HG02678 (cell line): ENCODE data around the gene METRN.
"Not testable (repeated sequence)": the region's sequence is repeated elsewhere in the genome, so short reads cannot be mapped to it uniquely, and the experiment has no call there.

Experiments
- ATAC-seq: cut with Tn5 transposase; IDR thresholded peaks from one replicate; pipeline ENCODE4 v1.9.1; 2021; ENCODE audit warnings: mild to moderate bottlenecking, moderate library complexity; ENCODE audit not compliant: unreplicated experiment

The METRN gene

DNA sequence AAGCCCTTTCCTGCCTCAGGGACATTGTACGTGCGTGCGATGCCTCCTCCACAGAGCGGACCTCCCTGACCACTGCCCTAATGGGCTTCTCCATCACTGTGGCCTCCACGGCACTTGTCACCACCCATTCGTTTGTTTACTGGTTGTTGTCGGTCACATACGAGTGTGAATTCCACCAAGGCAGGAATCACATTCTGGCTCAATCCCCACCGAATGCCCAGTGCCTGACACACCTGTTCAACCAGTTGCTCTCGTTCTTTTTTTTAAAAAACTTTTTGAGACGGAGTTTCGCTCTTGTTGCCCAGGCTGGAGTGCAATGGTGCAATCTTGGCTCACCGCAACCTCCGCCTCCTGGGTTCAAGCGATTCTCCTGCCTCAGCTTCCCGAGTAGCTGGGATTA, 23.7 kb upstream of the METRN start:
- not testable (repeated sequence) for ATAC-seq

DNA sequence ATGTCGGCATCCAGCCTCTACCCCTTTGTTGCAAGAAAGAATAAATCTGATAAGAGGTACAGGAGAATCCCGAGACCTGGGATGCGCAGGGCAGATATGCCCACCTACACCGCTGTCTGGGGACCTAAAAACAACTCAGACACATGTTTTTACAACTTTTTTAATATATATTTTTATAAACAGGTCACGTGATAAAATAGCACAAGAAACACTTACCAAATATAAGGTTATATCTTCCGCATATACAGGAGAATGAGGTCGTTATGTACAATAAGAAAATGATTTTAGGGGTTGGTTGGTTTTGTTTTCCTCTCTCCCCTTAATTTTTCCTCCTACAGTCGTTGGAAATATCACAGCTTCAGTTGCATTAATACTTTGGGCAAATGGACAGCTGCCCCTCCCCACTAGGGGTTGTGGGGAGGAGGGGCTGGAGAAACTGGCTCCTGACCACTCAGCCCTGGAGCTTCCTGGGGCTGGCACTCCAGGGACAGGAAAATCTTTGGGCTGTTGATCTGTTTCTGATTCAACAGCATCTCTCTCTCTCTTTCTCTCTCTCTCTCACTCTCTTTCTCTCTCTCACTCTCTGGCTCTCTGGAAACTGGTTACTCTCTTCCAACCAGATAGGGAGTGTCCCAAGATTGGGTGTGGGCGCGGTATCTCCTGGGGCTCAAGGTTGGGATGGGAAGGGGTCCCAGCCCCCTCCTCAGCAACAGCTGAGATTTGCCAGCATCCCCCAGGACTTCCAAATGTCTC, 22.4 kb upstream of the METRN start:
- no peak for ATAC-seq

DNA sequence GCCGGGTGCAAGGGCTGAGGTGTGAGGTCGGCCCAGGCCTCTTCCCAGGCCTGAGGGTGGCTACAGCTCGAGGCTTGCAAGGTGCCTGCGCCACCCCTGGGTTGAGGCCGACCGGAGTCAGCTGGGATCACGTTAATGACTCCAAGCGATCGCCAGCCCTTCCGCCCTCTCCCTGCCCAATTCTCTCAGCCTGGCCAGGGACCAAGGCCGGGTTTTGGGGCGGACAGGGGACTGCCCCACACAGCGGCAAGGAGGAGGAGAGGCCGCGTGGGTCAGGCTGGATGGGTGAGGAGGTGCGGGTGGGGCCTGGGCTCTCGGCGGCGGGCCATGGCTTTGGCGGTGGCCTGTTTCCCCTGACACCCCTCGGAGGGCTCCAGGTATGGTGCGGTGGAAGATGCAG, 21.6 kb upstream of the METRN start:
- no peak for ATAC-seq

DNA sequence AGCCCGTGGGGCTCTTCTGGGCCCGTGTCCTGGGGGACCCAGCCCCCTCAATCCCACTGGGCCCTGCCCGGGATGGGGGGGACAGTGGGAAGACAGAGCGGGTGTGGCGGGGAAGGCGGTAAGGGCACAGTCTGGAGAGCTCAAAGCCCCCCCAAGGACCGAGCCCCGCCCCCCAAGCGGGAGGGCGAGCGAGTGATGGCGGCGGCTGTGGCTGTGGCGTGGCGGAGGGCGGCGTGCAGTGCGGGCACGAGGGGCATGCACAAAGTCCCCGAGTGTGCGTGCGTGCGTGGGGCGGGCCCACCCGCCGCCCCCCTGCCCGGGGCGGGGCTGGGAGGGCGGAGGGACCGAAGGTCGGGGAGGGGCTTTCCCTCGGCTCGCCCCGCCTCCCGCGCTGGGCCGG, 21.2 kb upstream of the METRN start:
- ATAC-seq, result no peak

DNA sequence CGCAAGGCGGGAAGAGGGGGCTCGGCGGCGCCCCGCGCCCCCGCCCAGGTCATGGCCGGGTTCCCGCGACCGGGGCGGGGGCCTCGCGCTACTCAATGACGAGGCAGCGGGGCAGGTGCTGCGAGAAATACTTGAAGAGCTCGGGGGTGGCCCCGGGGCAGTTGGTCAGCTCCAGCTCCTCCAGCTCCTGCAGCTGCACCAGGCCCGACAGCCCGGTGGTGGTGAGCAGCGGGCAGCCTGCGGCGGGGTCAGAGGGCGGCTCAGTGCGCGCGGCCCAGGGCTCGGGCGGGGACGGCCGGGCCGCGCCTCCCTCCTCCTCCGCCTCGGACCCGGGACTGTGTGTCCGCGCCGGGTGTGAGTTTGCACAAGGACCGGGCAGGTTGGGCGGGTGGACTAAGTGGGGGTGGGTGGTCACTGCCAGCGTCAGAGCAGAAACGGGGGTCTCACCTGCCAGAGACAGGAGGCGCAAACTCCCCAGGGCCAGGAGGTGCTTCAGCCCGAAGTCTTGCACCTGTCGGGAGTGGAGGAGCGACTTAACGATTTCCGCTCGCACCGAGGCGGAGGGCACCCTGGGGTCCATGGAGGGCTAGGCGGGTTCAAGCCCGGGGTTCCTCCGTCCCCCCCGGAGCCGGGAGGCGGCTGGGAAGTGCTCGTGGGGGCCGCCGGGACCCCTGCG, 20.6 kb upstream of the METRN start:
- ATAC-seq, result no peak

DNA sequence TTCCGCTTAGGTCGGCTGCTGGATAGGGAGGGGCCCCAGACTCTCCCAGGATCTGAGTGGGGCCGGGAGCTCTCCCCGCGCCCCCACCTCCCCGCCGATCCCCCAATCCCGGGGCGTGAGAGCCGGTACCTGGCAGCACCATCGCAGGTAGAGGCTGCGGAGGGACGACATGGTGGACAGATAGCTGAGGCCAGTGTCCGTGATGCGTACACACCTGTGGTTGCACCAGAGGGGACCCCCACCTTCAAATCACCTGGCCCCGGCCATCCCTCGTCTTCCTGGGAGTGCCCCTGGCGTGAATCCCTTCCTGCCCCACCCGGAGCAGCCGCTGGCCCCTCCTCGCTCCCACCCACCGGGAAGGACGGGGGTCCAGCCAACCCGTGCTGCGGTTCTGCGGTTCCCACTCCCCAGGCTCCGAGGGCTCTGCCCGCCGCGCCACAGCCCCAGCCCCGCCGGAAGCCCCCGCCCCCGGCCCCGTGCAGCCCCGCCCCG, 20.0 kb upstream of the METRN start:
- ATAC-seq, result no peak

DNA sequence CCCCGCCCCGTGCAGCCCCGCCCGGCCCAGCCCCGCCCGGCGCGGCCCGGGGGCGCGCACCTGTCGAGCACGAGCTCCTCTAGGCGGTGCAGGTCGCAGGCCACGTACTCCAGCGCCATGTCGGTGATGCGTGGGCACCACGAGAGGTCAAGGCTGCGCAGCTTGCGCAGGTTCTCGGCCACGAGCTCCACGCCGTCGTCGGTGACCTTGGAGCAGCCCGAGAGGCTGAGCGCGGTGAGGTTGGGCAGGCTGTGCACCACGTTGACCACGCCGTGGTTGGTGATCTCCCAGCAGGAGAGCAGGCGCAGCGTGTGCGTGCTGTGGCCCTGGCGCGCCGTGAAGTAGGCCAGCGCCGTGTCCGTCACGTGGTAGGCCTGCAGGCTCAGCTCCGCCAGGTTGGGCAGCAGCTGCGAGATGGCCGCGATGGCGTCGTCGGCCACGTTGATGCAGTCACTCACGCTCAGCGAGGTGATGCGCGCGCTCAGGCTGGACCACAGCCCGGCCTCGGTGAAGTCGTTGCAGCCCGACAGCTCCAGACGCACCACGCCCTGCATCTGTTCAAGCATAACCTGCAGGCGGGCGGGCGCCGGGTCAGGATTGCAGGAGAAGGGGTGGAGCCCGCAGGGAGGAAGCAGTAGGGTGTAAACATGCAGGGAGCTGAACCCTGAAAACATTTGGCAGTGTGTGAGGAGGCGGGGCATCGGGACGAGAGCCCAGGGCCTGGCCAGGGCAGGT, 19.4 kb upstream of the METRN start:
- no peak for ATAC-seq

DNA sequence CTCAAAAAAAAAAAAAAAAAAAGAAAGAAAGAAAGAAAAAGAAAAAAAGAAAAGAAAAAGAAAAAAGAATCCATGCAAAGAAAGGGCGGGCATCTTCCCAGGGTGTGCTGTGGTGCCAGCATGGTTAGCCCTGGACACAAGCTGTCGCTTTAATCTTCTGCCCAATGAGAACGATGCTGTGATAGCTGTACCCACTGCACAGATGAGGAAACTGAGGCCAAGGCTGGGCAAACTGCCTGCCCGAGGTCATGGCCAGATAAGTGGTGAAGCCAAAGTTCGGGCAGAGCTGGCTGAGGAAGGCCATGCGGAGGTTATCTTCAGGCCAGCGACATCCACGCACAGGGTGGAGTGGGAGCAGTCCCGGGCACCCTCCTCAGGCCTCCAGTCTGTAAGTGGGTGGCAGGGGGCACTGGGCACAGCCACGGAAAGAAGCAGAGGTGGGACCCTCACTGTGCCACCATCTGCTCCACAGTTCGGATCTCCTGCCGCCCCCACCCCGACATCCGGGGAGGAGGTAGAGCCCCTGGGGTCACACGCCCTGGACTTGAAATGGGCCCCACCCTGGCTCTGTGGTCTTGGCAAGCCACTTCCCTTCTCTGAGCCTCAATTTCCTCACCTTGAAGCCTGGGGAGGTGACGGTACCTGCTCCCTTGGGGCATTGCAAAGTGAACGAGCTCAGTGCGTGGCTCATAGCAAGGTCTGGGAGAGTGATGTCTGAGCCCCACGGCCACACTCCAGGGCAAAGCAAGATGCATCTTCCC, 15.8 kb upstream of the METRN start:
- ATAC-seq, result no peak

DNA sequence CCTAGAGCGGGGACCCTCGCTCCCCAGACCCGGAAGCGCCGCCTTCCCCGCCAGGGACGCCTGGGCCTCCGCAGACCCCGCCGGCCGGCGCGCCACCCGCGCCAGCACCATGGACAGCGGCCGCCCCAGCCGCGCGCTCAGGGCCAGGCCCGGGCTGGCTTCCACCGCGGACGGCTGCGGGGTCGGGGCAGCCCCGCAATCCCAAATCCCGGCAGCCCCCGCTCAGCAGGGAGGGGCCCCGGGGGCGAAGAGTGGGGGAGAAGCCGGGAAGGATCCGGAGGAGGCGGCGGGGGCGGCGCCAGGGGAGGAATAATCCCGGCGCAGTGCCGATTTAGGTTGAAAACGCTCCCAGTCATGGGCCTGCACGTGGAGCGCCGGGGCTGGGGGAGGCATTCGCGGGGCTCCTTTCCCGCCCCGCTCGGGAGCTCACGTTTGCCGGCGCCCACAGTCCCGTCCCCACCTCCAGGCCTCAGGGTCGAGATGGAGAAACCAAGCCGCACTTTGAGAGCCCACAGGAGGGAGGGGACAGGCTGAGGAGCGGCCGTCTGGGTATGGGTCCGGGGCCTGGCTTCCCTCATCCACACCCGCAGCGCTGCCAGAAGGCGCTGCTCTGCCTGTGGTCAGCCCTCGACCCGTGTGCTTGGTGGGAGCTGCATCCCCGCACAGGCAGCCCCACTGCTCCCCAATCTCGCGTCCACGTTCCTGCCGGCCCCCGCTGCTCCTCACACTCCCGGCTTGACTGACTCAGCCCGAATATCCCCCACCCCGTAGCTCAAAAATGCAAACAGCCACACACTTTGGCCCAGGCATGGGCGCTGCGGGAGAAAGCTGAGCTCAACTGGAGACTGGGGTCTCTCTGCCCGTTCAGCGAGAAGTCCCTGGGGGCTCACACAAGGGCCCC, 14.0 kb upstream of the METRN start:
- ATAC-seq, result no peak

DNA sequence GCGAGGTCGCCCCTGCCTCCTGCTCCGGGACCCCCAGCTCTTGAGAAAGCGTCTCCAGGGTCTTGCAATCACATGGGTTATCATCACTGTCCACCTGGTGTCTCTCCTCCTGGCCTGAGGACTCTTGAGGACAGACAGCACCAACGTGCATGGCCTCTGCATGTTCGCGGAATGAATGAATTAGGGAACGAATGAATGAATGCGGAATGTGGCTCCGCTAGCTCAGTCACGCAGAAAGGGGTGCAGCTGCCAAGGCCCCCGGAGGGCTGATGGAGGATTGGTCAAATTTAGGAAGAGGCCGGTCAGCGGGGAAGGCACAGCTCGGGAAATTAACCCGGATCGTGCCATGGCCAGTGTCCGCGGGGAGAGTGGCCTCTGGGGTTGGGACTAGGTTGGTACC, 12.6 kb upstream of the METRN start:
- ATAC-seq, result no peak

DNA sequence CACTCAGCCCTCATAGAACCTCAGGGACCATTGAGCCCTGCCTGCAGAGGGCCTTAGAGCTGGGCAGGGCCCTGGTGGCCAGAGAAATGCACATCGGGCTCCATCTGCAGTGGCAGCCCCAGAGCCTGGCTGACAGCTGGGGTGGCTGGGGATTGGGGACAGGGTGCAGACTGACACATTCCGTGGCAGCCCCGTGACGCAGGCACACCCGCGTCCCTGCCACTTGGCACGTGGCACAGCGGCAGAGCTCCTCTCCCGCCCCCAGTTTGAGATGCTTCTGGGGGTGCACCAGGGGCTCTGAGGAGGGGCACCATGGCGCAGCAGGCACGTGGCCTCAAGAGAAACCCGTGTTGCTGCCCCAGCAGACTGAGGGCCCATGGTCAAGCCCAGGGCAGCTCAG, 11.5 kb upstream of the METRN start:
- no peak for ATAC-seq

DNA sequence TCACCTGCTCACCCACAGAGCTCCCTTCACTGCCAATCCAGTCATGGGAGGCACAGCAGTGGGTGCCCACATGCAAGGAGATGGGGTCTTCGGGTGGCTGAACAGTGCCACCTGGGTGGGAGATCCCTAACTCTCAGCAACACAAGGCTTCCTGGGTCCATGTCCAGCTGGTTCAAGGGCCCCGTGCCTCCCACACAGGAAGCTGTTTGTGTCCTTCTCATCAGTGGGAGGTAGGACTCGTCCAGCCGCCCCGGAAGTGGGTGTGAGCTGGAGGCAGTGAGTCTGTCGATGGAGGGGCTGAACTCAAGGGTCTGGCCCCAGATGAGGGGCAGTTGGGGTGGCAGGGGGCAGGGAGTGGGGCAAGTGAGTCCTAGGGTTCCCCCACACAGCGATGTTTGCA, 10.9 kb upstream of the METRN start:
- no peak for ATAC-seq

DNA sequence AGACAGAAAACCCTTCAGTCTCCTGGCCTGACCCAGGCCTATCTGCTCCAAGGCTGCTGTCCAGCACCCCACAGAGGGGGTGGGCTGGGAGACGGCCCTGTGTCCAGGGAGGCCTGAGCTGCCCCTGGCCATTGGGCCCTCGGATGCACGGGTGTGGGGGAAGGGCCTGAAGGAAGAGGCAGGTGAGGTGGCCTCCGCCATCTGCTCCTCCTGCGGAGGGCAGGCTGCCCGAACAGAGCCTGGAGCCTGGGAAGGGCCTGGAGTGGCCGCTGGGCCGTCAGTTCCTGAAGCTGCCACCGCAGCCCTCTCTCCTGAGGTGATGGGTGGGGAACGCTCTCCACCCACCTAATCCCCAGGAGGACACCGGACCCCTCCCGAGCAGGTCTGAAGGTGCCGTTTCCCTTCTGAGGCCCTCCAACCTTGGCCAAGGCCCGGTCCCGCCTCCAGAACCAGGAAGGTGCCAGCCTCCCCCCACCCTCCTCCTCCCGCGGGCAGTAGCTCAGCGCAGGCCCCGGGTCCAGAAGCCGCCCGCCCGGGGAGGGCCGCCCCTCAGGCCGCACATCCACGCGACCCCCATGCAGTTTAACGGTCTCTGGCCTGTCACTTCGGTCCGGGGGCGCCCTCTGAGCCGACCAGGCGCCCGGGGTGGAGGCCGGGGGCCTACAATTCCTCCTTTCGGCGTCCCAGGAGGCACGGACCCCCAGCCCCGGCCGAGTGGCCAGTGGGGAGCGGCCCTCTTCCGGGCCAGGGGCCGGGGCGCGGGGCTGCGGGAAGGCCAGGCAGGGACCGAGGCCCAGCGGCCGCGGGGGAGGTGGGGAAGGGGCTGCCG, 10.2 kb upstream of the METRN start:
- no peak for ATAC-seq

DNA sequence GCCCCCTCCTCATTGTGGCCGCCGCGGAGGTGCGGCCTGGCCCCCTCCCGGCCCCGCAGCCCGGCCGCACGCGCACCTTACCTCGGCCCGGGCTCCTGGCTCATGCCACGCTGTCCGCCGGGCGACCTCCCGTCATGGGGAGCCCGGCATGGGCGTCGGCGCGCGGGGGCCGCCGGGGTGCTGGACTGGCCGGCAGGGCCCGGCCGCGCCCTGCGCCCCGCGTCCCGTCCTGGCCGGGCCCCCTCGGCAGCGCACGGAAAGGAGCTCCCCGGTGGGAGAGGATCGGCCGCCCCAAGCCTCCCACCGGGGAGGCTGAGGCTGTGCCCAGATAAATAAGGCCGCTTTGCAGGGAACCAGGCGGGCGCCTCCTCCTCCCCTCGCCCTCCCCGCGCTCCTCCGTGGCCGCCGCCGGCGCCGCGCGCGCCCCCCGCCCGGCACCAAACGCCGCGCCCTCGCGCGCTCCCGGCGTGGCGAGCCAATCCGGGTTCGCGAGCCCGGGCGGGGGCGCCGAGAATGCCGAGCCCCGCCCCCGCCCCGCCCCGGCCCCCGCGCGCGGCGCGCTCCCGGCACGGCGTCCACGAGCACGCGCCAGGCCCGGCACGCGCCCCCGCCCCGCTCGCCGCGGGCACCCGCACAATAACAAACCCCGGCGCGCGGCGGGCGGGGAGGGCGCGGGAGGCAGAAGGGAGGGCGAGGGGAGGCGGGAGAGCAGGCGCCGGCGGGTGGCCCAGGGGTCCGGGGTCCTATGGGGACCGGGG, 9.3 kb upstream of the METRN start, which contains the start of gene FBXL16:
TSS of gene FBXL16 (minus strand) at position 371 of the 758 bp plus-strand sequence. CDS start 8,396 bp downstream, outside the sequence.
- ATAC-seq, result no peak

DNA sequence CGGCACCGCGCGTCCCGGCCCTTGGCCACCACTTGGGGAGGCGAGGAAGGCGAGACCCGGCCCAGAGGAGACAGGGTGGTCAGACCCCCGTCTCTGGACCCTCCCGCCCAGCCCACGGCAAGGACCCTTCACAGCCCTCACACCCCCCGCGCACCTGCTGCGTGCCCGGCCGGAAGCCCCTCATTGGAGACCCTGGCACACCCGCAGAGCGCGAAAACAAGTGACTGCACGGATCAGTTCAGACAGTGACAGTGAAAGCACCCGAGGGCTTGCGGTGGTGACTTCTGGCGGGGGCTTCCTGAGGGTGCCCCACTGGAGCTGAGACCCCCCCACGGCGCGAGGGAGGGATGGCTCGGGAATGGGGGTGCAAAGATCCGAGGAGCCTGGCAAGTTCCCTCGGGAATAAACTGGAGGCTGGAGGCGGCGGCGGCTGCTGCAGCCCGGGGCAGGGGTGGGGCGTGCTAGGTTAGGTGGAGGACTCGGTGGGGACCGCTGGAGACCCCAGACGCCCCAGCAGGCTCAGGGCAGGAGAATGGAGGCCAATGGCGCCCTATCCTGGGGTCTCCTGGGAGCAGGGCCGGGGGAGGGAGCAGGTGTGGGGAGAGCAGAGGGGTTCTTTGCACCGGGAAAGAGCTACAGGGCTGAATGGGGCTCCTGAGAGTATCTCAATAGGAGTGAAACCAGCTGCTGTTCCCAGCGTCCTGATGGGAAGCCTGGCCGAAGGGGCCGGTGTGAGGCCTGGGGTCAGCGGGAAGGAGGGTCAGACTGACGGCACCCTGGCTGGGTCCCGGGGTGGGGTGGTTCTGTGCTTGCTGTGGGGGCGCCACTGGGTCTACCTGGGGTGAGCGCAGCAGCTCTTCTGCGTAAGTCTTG, 8.5 kb upstream of the METRN start:
- no peak for ATAC-seq

DNA sequence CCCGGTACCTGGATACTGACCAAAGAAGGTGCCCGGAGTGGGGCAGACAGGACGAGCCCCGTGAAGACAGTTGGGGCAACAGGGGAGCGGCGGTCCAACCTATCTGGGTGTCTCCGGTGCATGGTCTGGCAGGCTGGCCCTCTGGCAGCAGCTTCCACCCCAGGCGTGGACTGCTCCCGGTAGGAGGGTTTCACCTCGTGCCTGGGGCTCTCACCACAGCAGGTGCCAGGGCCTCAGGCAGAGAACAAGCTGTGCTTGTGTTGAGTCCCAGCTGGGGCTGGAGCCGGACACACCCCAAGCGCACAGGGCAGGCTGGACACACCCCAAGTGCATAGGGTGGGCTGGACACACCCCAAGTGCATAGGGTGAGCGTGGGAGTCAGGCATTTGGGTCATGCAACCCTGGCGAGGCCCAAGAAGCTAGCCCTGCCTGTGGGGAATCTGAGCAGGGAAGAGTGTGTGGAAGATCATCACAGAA, 7.8 kb upstream of the METRN start:
- ATAC-seq, result no peak

DNA sequence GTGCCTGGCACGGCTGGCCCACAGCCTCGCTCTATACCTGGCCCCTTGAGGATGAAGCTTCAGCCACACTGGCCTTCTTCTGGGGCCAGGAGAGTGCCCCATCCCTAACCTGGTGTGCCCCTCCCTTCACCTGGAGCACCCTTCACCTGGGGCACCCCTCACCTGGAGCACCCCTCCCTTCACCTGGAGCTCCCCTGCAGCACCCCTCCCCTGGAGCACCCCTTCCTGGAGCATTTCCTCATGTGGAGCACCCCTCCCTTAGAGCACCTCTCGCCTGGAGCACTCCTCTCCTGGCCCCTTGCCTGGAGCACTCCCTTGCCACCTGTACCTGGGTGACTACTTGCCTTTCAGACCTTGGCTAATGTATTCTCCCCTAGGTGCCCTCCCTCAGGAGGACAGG, 6.9 kb upstream of the METRN start:
- ATAC-seq, result no peak
